Osteocyte (in vitro differentiated cells): Measurements from ENCODE around the gene EFCAB12. TPM values are rescaled to one million over a fixed set of nuclear protein-coding genes. Genes with fewer than 3 reads are reported as not detected.
A peak's percentile ranks its signal among the peaks of the same experiment; 100 is the strongest.

Source experiments
- DNase-seq: peaks from one replicate; pipeline ENCODE4 v3.0.0; 2021; ENCODE audit warnings: mixed read lengths; ENCODE audit not compliant: unreplicated experiment; ENCODE audit errors: extremely low spot score
- H3K27ac Mint-ChIP-seq: one replicate; pipeline ENCODE4 v1.8.0; 2021; ENCODE audit warnings: mild to moderate bottlenecking, mixed read lengths; ENCODE audit not compliant: unreplicated experiment
- H3K27me3 Mint-ChIP-seq: one replicate; pipeline ENCODE4 v1.8.0; 2021; ENCODE audit warnings: mixed read lengths; ENCODE audit not compliant: unreplicated experiment
- H3K36me3 Mint-ChIP-seq: one replicate; pipeline ENCODE4 v1.8.0; 2021; ENCODE audit warnings: mixed read lengths; ENCODE audit not compliant: unreplicated experiment
- H3K4me1 Mint-ChIP-seq: one replicate; pipeline ENCODE4 v1.8.0; 2021; ENCODE audit warnings: mixed read lengths; ENCODE audit not compliant: unreplicated experiment
- H3K4me3 Mint-ChIP-seq: one replicate; pipeline ENCODE4 v1.8.0; 2021; ENCODE audit warnings: mild to moderate bottlenecking, moderate library complexity, mixed read lengths; ENCODE audit not compliant: unreplicated experiment
- H3K9me3 Mint-ChIP-seq: one replicate; pipeline ENCODE4 v1.8.0; 2021; ENCODE audit warnings: mixed read lengths; ENCODE audit not compliant: unreplicated experiment
- total RNA-seq: library from RNA; stranded (reverse); gene quantifications from 2 replicates; pipeline ENCODE4 v1.2.1, GENCODE V29; 2021
- TF ChIP-seq, protein P1 (sequence below): fragments of 200-600 bp; sonication (generic); IDR thresholded peaks from 2 replicates; pipeline ENCODE4 v1.5.0; 2021; ENCODE audit warnings: antibody characterized with exemption, mild to moderate bottlenecking, moderate library complexity

EFCAB12 gene
- total RNA-seq, 1 donor from 2014 or later: 0.30 TPM

GRCh38 chr3:129403450-129403849, 25.0 kb downstream of the EFCAB12 start:
- Mint-ChIP-seq H3K27me3 (peaks cover 4% of the 10 kb centered on the region), H3K4me3 (no peak overlapping the region)
- no peak for DNase-seq

DNA sequence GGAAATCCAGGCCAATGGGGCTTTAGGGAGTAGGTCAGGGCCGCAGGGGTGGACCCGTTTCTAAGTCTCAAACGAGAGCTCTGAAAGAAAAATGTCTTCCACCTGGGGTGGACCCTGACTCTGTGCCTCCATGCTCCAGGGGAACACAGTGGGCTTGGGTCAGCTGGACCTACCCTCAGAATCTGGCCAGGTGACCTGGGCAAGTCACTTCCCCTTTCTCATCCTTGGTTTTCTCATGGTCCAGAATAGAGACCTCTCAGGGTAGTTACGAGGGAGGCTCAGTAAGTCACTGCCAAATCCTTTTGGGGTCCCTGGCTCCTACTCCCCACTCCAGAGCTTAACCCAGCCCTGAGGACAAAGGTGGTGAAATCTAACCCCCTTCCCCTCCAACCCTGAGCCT, 25.8 kb downstream of the EFCAB12 start:
- H3K9me3 Mint-ChIP-seq: no peaks in the 10 kb centered on the region
- peaks cover 10% of the 10 kb centered on the region for H3K4me1 Mint-ChIP-seq
- no peaks in the 10 kb centered on the region for H3K36me3 Mint-ChIP-seq
- TF ChIP-seq, protein P1, sequence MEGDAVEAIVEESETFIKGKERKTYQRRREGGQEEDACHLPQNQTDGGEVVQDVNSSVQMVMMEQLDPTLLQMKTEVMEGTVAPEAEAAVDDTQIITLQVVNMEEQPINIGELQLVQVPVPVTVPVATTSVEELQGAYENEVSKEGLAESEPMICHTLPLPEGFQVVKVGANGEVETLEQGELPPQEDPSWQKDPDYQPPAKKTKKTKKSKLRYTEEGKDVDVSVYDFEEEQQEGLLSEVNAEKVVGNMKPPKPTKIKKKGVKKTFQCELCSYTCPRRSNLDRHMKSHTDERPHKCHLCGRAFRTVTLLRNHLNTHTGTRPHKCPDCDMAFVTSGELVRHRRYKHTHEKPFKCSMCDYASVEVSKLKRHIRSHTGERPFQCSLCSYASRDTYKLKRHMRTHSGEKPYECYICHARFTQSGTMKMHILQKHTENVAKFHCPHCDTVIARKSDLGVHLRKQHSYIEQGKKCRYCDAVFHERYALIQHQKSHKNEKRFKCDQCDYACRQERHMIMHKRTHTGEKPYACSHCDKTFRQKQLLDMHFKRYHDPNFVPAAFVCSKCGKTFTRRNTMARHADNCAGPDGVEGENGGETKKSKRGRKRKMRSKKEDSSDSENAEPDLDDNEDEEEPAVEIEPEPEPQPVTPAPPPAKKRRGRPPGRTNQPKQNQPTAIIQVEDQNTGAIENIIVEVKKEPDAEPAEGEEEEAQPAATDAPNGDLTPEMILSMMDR: no peak
- DNase-seq: no peak
- peaks cover 4% of the 10 kb centered on the region for H3K27me3 Mint-ChIP-seq
- H3K27ac Mint-ChIP-seq: no peak overlapping the region
- no peak overlapping the region for H3K4me3 Mint-ChIP-seq

More at GRCh38 chr3:129403450-129403849, 25.0 kb downstream of the EFCAB12 start:
- TF ChIP-seq, protein P1: no peak
- no peaks in the 10 kb centered on the region for H3K9me3 Mint-ChIP-seq
- H3K4me1 Mint-ChIP-seq: peaks cover 4% of the 10 kb centered on the region
- H3K36me3 Mint-ChIP-seq: no peaks in the 10 kb centered on the region
- H3K27ac Mint-ChIP-seq: no peak overlapping the region

DNA sequence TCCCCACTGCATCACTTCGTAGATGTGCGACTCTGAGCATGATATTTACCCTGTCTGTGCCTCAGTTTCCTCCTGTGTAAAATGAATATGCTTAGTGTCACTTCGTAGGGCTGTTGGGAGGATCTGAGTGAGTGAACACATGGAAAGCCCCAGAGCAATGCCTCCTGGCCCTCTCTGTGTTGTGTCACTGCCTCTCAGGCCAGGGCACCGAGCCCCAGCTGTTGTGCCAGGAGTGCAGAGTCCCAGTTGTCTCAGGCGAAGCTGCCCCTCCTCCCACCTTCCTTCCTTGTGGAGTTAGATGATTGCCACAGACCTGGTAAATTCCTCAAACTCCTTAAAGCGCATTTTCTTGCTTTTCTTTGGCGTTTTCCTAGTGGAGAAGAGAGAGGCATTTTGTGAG, 26.2 kb downstream of the EFCAB12 start:
- peaks cover under 1% of the 10 kb centered on the region for H3K27me3 Mint-ChIP-seq
- TF ChIP-seq, protein P1: no peak
- no peak for DNase-seq
- no peak overlapping the region for H3K27ac Mint-ChIP-seq
- no peak overlapping the region for H3K4me3 Mint-ChIP-seq
- peaks cover 14% of the 10 kb centered on the region for H3K4me1 Mint-ChIP-seq
- no peaks in the 10 kb centered on the region for H3K36me3 Mint-ChIP-seq
- no peaks in the 10 kb centered on the region for H3K9me3 Mint-ChIP-seq

DNA sequence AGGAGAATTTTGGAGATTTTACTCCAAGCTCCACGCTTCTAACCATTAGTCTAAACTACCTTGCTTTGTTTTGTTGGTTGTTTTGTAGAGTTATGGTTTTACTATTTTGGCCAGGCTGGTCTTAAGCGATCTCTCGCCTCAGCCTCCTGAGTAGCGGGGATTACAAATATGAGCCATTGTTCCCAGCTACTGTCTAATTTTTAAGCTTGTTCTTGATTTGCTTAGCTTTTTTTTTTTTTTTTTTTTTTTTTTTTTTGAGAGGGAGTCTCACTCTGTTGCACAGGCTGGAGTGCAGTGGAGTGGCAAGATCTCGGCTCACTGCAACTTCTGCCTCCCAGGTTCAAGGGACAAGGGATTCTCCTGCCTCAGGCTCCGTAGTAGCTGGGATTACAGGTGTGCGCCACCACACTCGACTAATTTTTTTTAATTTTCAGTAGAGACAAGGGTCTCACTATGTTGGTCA, 28.5 kb downstream of the EFCAB12 start:
- TF ChIP-seq, protein P1: no peak
- Mint-ChIP-seq H3K27ac (peak overlapping the region; percentile 97), H3K4me1 (peaks cover 18% of the 10 kb centered on the region), H3K36me3 (no peaks in the 10 kb centered on the region), H3K4me3 (peak overlapping the region; percentile 98), H3K27me3 (no peaks in the 10 kb centered on the region), H3K9me3 (no peaks in the 10 kb centered on the region)
- DNase-seq: no peak

GRCh38 chr3:129399145-129399894, 29.1 kb downstream of the EFCAB12 start:
- DNase-seq: peak; percentile 90
- peak overlapping the region; percentile 97 for H3K27ac Mint-ChIP-seq
- TF ChIP-seq, protein P1: peak; percentile 77
- H3K4me3 Mint-ChIP-seq: peak overlapping the region; percentile 98
- no peaks in the 10 kb centered on the region for H3K36me3 Mint-ChIP-seq
- H3K27me3 Mint-ChIP-seq: no peaks in the 10 kb centered on the region
- no peaks in the 10 kb centered on the region for H3K9me3 Mint-ChIP-seq
- H3K4me1 Mint-ChIP-seq: peaks cover 18% of the 10 kb centered on the region
